HG03097 (cell line): ENCODE data around the gene OR2AP1.
"Not testable (repeated sequence)": the region's sequence is repeated elsewhere in the genome, so short reads cannot be mapped to it uniquely, and the experiment has no call there.

ENCODE experiments used
- ATAC-seq: cut with Tn5 transposase; IDR thresholded peaks from one replicate; pipeline ENCODE4 v1.9.1; 2021; ENCODE audit not compliant: unreplicated experiment, low FRiP score

Gene OR2AP1

GRCh38 chr12:55572168-55572567, at the start of gene OR2AP1:
TSS of gene OR2AP1 (plus strand) at chr12:55572468. CDS start at chr12:55574415, 1,947 bp downstream.
- ATAC-seq, result no peak

- not testable (repeated sequence) for ATAC-seq
Measured at GRCh38 chr12:55548235-55548634, 24.0 kb upstream of the OR2AP1 start.

DNA sequence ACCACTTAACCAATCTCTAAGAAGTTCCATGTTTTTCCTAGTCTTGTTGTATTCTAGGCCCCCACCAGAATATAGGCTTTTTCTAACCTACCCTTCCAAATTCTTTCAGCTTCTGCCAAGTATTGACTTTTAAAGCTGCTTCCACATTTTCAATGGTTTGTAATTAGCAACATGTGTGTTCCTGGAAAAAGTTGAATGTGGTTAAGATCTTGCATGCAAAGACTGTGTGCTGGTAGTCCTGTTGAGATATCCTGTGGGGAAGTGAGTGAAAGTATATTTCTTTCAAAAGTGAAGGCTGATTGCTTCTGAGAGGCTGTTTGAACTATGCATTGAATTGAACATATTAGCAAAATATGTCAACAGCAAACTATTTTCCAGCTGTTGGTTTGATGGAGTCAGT, 23.5 kb upstream of the OR2AP1 start:
- no peak for ATAC-seq

DNA sequence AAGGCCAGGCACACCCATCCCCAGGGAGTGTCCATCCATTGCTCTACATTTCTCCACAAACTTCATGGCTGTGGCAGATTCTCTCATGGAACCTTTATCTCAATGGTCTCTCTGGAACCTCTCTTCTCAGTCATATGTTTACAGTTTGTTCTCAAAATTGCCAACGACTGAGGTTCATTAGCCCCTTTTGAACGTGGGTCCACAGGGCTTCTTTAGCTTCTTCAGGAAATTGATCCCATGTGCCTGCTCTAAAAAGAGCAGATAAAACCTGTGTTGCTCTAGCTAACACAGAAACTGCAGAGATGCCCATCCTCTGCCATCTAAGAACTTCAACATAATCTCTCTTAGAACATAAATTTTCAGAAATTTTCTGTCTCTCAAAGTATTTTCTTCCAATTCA, 23.0 kb upstream of the OR2AP1 start, which contains the start of gene OR6C4:
Gene OR6C4 (plus strand): TSS at position 301 of the 400 bp plus-strand sequence. CDS start 1,625 bp downstream, outside the sequence.
- ATAC-seq, result no peak

DNA sequence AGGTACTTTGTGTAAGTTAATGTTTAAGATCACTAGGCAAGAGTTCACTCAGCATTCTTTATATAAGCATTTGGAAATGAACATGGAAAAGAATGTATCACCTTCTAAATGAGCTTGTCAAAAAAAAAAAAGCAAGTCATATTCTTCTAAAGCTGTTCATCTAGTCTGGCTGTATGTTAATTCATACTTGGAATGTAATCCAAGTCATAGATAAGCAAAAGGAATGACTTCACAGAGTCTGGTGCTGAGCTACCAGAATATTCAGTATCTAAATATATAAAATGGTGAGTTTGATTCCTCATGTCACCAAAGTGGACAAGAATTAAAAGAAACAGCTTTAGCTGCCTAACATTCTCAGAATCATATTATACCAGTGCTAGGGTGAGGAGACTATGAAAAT, 18.0 kb upstream of the OR2AP1 start:
- no peak for ATAC-seq

DNA sequence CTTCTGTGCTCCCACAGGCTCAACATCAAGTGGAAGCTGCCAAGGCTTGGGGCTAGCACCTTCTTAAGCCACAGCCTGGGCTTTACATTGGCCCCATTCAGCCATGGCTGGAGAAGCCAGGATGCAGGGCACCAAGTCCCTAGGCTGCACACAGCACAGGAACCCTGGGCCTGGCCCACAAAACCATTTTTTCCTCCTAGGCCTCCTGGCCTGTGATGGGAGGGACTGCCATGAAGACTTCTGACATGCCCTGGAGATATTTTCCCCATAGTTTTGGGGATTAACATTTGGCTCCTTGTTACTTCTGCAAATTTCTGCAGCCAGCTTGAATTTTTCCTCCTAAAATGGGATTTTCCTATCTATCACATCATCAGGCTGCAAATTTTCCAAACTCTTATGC, 2.2 kb upstream of the OR2AP1 start:
- ATAC-seq, result not testable (repeated sequence)

DNA sequence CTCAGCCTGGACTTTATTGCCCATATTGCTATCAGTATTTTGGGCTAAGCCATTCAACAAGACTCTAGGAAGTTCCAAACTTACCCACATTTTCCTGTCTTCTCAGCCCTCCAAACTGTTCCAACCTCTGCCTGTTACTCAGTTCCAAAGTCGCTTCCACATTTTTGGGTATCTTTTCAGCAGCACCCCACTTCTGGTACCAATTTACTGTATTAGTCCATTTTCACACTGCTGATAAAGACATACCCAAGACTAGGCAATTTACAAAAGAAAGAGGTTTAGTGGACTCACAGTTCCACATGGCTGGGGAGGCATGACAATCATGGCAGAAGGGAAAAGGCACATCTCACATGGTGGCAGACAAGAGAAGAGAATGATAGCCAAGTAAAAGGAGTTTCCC, 1.6 kb upstream of the OR2AP1 start:
- ATAC-seq, result not testable (repeated sequence)

DNA sequence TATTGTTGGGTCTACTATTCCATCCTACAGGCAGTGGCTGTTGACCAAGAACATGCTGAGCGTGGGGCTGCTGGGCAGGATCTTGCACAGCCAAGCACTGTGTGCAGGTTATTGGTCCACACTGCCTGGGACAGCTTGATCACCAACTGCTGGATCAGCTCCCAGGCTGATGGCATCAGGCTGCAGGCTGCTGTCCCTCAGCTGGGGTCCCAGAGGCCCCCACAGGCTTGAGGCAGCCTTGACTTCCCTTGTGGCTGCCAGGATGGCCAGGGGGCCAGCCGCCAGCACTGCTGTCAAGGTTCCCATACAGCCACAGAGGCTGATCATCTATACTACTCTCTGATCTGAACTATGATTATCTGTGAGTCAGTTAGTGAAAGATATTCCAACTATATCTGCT, 9.8 kb downstream of the OR2AP1 start:
- no peak for ATAC-seq

DNA sequence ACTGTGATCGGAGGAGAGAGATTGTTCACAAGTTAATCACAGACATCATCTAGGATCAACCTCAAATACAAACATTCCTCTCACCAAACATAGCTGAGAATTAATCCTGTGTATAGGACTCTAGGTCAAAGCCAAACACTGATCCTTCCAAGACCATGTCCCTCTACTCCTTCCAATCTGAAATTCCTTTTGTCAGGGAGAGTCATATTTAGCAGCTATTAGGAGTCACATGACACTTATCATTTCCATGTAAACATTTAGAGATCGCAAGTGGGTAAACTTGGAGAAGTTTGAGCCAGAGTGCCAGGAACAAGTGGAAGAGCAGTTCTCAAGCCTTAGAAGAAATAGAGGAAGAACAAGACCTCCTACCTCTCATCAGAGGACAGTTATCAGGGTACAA, 13.5 kb downstream of the OR2AP1 start:
- no peak for ATAC-seq

DNA sequence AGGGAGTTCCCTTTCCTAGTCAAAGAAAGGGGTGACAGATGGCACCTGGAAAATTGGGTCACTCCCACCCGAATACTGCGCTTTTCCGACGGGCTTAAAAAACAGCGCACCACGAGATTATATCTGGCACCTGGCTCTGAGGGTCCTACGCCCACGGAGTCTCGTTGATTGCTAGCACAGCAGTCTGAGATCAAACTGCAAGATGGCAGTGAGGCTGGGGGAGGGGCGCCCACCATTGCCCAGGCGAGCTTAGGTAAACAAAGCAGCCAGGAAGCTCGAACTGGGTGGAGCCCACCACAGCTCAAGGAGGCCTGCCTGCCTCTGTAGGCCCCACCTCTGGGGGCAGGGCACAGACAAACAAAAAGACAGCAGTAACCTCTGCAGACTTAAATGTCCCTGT, 17.9 kb downstream of the OR2AP1 start:
- ATAC-seq, result not testable (repeated sequence)

GRCh38 chr12:55607821-55608594, 35.7 kb downstream of the OR2AP1 start:
- ATAC-seq, result no peak

DNA sequence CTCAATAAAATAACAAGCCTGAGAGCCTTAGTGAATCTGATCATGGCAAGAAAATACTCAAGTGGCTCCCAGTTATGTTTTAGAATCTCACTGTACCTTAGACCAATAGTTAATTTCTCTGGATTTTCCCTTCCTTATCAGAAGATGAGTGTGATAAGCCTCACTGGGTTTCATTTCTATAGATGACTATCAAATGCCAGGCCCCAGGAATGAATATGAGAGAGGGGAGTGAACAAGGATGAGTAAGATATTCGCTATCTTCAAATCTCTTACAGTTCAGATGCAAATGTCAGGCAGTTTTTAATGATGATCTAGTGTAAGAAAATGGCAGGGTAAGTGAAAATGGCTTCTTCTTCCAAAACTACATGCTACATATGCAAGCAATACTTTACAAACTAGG, 38.3 kb downstream of the OR2AP1 start:
- ATAC-seq, result no peak

DNA sequence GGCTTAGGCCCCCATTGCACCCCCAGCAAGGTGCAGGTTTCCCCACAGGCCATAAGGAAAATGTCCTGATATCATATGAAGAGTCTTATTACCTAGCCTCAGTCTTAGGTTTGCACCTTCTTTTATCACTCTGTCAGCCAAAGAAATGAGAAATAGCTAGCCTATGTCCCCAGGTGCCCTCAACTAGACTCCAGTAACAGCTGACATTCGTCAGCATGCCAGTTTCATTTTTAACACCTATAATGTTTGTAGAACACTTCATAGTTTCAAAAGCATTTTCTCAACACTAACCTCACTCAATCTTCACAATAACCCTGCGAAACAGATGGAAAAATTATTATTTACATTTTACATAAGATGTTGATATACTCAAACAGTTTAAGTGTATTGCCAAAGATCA, 40.4 kb downstream of the OR2AP1 start:
- no peak for ATAC-seq

DNA sequence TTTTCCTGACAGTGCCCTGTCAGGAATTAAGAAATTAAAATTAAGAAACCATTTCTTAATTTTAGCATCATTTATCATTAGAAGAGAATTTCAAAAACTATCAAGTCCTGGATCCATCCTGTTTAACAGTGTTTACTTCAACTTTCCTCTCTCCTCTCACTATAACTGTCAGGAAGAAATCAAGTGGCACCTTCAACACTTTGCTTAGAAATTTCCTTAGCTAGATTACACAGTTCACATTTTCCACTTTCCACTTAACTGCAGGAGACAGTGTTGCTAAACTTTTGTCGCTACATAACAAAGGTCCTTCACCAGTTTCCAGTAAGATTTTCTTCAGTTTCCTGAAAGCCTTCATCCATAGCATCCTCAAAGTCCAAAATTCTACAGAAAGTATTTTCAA, 42.5 kb downstream of the OR2AP1 start:
- ATAC-seq, result no peak

DNA sequence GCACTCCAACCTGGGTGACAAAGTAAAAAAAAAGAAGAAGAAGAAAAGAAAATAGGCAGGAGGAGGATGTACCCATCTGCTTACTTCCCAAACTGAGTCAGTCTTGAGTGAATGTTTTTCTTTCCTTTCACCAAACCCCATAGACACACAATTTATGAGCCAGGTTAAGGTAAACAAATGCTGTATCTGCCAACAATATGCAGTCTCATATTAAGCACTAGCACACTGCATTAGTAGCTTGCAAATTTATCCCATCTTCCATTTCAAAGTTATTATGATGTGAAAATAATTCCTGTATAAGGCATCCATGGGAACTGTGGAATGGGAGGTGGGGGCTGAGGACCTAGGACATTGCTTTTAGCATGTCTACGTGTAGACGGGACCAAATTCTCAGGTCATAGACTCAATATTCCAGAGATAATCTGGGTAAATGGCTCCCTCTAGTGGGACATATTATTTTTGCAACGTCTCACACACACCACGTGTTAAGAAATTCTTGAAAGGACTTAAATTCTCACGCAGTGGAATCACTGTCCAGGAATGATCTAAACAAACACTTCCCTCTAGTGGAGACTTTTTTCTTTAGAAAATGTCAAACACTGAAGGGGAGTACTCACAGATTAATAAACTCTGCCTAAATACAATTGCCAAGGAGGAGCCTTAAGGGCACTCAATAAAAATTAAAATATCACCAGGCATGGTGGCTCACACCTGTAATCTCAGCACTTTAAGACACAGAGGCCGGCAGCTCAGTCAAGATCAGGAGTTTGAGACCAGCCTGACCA, 47.3 kb downstream of the OR2AP1 start:
- ATAC-seq, result peak; percentile 73

GRCh38 chr12:55624056-55624455, 51.8 kb downstream of the OR2AP1 start:
- ATAC-seq, result peak; percentile 42
